ENCODE data around the gene OR7G2.

GRCh38 chr19:9116547-9116946, 9.3 kb upstream of the OR7G2 start:
- TF ChIP-seq CTBP1 (IDR thresholded peaks at IDR 0.05; ENCODE audit: borderline replicate concordance) (no peak), JUND (IDR thresholded peaks at IDR 0.05; ENCODE audit: borderline replicate concordance, low read depth, low read length) (no peak), JUND (tag; IDR thresholded peaks at IDR 0.05; ENCODE audit: borderline replicate concordance, low read depth, low read length) (no peak), CTCF (IDR thresholded peaks at IDR 0.05 in 2 of 3, conservative IDR thresholded peaks at IDR 0.05 in 1 of 3; ENCODE audit: insufficient read depth in 2 of 3, low read depth in 1 of 3, low read length in 3 of 3) (no peak), KHSRP (IDR thresholded peaks at IDR 0.05) (no peak), USF1 (CRISPR knock-in tag; IDR thresholded peaks at IDR 0.05) (no peak), GABPB1 (CRISPR knock-in tag; IDR thresholded peaks at IDR 0.05) (no peak)

Data from K562 (cell line).